PC-9 (cell line): ENCODE results near the gene PPM1N.

Experiments used
- CTCF ChIP-seq: fragments of 200-600 bp; sonication (generic); conservative IDR thresholded peaks from 2 replicates; pipeline ENCODE4 v1.6.1; 2017; ENCODE audit warnings: mixed run types, antibody characterized with exemption, mild to moderate bottlenecking, moderate library complexity
- EZH2 ChIP-seq: fragments of 200-600 bp; sonication (generic); IDR thresholded peaks from 2 replicates; pipeline ENCODE4 v1.8.0; 2017; ENCODE audit warnings: antibody characterized with exemption, low read depth

- no peak for TF ChIP-seq CTCF
- no peak for TF ChIP-seq EZH2
Measured at GRCh38 chr19:45462174-45462573, 36.1 kb upstream of the PPM1N start.
